ENCODE results near the gene KDM4C.
"Not testable (repeated sequence)": the region's sequence is repeated elsewhere in the genome, so short reads cannot be mapped to it uniquely, and the experiment has no call there.

The KDM4C gene

DNA sequence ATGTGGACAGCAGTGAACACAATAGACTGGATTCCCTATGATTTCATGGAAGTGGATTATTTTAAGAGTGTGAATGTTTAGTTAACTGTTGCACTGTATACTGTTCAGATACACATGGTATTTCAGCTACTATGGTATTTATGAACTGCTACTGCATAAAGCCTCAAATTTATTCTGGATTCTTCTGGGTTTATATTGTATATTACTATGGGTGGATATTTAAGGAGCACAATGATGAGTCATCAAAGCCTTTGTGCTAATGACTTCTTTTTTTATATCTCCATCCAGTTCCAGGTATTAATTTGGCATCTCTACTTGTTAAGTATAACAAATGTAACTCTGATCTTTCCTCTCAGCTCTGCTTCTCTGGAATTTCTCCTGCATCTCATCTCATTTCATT is 6.8 kb downstream of the KDM4C start:
- H3K4me3 ChIP-seq (ENCODE audit: low read length), result no peak overlapping the region
- TF ChIP-seq, protein P1, sequence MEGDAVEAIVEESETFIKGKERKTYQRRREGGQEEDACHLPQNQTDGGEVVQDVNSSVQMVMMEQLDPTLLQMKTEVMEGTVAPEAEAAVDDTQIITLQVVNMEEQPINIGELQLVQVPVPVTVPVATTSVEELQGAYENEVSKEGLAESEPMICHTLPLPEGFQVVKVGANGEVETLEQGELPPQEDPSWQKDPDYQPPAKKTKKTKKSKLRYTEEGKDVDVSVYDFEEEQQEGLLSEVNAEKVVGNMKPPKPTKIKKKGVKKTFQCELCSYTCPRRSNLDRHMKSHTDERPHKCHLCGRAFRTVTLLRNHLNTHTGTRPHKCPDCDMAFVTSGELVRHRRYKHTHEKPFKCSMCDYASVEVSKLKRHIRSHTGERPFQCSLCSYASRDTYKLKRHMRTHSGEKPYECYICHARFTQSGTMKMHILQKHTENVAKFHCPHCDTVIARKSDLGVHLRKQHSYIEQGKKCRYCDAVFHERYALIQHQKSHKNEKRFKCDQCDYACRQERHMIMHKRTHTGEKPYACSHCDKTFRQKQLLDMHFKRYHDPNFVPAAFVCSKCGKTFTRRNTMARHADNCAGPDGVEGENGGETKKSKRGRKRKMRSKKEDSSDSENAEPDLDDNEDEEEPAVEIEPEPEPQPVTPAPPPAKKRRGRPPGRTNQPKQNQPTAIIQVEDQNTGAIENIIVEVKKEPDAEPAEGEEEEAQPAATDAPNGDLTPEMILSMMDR (conservative IDR thresholded peaks at IDR 0.05; ENCODE audit: low read depth, low read length), result no peak
- DNase-seq (ENCODE audit: low read depth), result no peak

DNA sequence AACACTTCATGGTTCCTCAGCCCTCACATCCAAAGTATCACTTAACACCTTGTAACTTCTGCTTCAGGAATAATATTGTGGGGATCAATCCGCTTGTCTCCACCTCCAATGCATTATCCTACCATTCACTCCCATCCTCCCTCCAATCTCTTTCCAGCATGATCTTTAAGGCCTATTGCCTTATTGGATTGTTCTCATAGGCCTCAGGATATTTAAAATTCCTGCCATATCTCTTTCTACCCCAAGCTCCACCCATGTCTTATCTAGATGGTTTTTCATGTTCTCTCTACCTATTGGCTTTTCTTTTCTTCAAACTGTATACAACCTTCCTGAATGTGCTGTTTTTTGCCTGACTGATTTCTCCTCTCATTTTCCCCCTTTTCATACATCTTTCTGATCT is 7.2 kb downstream of the KDM4C start:
- DNase-seq (ENCODE audit: low read depth), result no peak
- TF ChIP-seq, protein P1 (conservative IDR thresholded peaks at IDR 0.05; ENCODE audit: low read depth, low read length), result no peak
- no peak overlapping the region for H3K4me3 ChIP-seq (ENCODE audit: low read length)

DNA sequence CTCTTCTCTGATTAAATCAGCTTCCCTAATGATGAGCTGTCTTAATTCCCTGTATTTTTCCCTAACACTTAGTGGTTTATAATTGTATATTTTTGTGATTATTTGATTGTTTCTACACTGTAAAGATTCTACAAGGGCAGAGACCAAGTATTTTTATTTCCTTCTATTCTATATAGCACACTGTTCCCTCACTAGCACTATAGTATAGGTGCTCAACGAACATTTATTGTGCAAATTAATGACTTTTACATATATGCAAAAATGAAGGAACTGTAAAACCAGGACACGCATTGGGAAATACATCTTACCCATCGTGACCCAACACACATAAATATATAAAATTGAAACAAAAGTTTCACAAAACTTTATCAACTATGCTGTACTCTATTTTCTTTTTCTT is 7.6 kb downstream of the KDM4C start:
- H3K4me3 ChIP-seq (ENCODE audit: low read length), result no peak overlapping the region
- DNase-seq (ENCODE audit: low read depth), result no peak
- TF ChIP-seq, protein P1 (conservative IDR thresholded peaks at IDR 0.05; ENCODE audit: low read depth, low read length), result no peak

DNA sequence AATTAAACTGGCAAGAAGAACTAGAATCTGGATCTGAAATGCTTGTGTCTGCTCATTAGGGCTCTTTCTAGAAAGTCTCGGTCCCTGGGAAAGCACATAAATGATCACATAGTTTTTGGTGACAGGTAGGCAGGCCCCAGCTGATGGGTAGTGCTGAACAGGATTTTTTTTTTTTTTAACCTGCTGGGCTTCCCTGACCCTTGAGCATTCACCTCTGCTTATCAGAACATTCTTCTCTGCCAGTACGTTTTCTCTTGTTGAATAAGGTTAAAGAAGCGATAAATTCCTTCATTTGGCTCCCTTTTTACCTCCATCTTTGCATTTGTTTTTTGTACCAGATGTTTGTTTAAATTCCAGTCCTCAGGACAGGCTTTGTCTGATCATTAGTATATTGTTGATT is 8.8 kb downstream of the KDM4C start:
- no peak for DNase-seq (ENCODE audit: low read depth)
- TF ChIP-seq, protein P1 (conservative IDR thresholded peaks at IDR 0.05; ENCODE audit: low read depth, low read length), result no peak
- no peak overlapping the region for H3K4me3 ChIP-seq (ENCODE audit: low read length)

DNA sequence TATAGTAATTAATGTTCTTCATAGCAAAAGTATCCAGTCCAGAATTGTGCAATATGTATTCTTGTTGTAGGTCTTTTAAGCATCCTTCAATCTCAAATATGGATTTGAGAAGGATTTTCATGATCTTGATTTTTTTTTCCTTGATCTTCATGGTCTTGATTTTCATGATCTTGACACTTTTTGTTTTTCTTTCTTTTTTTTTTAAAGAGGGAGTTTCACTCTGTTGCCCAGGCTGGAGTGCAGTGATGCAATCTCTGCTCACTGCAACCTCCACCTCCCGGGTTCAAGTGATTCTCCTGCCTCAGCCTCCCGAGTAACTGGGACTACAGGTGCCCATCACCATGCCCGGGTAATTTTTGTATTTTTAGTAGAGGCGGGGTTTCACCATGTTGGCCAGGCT is 10.8 kb downstream of the KDM4C start:
- not testable (repeated sequence) for DNase-seq (ENCODE audit: low read depth); H3K4me3 ChIP-seq (ENCODE audit: low read length)

DNA sequence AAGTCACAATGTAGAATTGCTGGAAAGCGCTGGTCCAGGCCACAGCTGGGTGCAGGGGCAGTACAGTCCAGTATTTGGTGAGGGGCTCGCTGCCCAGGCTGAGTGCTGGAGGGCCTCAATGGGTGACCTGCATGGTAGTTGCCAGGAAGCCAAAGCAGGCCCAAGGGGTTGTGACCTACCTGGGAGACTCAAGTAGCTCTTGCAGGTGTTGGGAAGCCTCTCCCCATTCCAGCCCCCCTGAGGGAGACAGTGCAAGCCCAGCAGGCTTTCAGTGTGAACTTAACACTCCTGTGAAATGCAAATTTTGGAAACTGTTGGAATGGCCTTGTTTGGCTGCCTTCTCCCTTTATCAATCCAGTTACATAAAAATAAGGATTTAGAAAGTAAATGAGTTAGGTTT is 13.9 kb downstream of the KDM4C start:
- no peak overlapping the region for H3K4me3 ChIP-seq (ENCODE audit: low read length)
- TF ChIP-seq, protein P1 (conservative IDR thresholded peaks at IDR 0.05; ENCODE audit: low read depth, low read length), result no peak
- no peak for DNase-seq (ENCODE audit: low read depth)

DNA sequence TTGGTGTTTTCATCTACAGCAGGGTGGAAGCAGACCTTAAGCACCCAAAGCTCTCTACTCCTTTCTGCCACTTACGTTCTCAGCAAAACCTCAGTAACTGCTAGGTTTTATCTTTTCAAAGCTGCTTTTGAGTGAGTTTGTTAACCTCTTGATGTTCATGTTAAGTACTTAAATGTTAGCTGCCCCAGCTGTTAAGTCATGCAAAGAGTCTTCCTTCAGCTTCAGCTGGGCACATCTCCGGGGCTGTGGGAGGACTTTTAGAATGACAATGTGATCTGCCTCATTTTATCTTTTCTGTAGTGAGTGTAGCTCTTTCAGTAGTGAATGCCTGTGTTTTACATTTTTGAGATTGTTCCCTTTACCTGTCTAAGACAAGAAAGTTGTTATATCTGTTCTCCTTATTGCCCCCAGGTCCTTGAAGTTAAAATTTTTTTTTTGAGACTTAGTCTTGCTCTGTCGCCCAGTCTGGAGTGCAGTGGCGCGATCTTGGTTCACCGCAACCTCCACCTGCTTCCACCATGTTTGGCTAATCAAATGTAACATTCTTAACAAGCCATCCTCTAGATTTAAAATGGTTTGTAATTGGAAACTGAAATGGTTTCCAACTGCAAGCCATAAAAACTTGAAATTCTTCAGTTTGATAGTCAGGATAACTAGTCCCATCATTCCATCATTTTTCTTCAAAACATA is 19.6 kb downstream of the KDM4C start:
- TF ChIP-seq, protein P1 (conservative IDR thresholded peaks at IDR 0.05; ENCODE audit: low read depth, low read length), result no peak
- no peak for DNase-seq (ENCODE audit: low read depth)
- H3K4me3 ChIP-seq (ENCODE audit: low read length), result no peak overlapping the region
